ENCODE results near the gene DDX19B. TPM values are rescaled to one million over a fixed set of nuclear protein-coding genes. Genes with fewer than 3 reads are reported as not detected.
A peak's percentile ranks its signal among the peaks of the same experiment; 100 is the strongest.

Gene DDX19B
- total RNA-seq, 6 donors from 2014 or later, result 24.0 to 47.0 (median 27.6) TPM

- H3K27ac ChIP-seq, result peak overlapping the region in 1 of 4 donors; percentile 89
- WGBS, 2 donors, result 88 to 90% methylated on average over 19 to 21 of the region's 21 CpGs
- no peak for ATAC-seq (ENCODE audit: low FRiP score in 2 of 2)
- H3K4me1 ChIP-seq, result peaks cover 15 to 24% (median 17%) of the 10 kb centered on the region in 4 donors
- no peak for DNase-seq
- H3K36me3 ChIP-seq, result peaks cover 14 to 56% (median 50%) of the 10 kb centered on the region in 4 donors
- no peaks in the 10 kb centered on the region for H3K27me3 ChIP-seq
- H3K9me3 ChIP-seq, result no peaks in the 10 kb centered on the region
- peak overlapping the region in 1 of 4 donors; percentile 95 for H3K4me3 ChIP-seq
- TF ChIP-seq POLR2A (IDR thresholded peaks at IDR 0.05), result no peak
- TF ChIP-seq, protein P1, sequence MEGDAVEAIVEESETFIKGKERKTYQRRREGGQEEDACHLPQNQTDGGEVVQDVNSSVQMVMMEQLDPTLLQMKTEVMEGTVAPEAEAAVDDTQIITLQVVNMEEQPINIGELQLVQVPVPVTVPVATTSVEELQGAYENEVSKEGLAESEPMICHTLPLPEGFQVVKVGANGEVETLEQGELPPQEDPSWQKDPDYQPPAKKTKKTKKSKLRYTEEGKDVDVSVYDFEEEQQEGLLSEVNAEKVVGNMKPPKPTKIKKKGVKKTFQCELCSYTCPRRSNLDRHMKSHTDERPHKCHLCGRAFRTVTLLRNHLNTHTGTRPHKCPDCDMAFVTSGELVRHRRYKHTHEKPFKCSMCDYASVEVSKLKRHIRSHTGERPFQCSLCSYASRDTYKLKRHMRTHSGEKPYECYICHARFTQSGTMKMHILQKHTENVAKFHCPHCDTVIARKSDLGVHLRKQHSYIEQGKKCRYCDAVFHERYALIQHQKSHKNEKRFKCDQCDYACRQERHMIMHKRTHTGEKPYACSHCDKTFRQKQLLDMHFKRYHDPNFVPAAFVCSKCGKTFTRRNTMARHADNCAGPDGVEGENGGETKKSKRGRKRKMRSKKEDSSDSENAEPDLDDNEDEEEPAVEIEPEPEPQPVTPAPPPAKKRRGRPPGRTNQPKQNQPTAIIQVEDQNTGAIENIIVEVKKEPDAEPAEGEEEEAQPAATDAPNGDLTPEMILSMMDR (IDR thresholded peaks at IDR 0.05), result peak in 1 of 6 experiments; percentile 14
Measured at GRCh38 chr16:70252355-70252988, 46.5 kb upstream of the DDX19B start.

DNA sequence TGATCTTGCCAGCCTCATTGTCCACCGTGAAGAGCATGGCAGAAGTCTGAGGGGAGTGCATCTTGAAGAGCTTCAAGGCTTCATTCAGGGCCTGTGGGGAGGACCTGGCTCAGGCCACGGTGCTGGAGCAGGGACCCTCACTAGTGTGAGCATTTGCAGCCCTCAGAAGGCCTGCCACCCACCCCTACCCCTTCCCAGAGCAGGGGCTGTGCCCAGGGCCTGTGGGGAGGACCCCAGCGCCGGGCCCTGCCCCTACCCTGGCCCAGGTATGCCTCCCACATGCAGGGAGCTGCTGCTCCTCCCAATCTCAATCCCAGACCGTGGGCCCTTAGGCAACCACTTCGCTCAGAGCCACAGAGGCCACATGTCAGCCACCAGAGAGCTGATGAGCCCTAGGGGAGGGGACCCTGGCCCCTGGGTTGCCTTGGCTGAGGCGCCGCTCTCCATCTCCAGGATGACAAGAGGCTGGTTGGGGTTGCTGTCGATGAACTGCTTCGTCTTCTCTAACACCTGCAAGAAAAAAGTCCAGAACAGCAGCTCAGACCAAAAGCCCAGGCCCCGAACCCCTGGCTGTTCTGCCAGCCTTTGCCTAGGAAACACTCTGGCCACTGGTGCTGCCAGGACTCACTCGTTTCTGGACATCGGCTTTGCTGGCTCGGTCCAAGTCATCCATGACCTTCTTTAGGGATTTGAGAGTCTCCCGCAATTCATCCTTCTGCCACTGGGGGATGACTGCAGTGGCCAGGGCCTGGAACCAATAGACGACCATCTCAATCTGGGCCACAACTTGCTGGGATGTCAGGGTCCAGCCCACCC is 45.5 kb upstream of the DDX19B start:
- whole genome bisulfite sequencing, 2 donors, result 86 to 93% methylated on average over 9 to 14 of the region's 16 CpGs
- no peak overlapping the region for H3K4me3 ChIP-seq
- H3K9me3 ChIP-seq, result no peaks in the 10 kb centered on the region
- no peaks in the 10 kb centered on the region for H3K27me3 ChIP-seq
- peaks cover 15 to 24% (median 17%) of the 10 kb centered on the region in 4 donors for H3K4me1 ChIP-seq
- TF ChIP-seq, protein P1 (IDR thresholded peaks at IDR 0.05), result peak; percentile 23 to 52 (median 42)
- TF ChIP-seq POLR2AphosphoS5 (IDR thresholded peaks at IDR 0.05), result no peak
- DNase-seq (no peak), ATAC-seq (ENCODE audit: low FRiP score in 2 of 2) (no peak)
- no peak overlapping the region for H3K27ac ChIP-seq
- peaks cover 22 to 67% (median 60%) of the 10 kb centered on the region in 4 donors for H3K36me3 ChIP-seq

- Histone ChIP-seq H3K27me3 (no peaks in the 10 kb centered on the region), H3K4me3 (no peak overlapping the region), H3K27ac (no peak overlapping the region), H3K4me1 (peaks cover 10 to 19% (median 15%) of the 10 kb centered on the region in 4 donors), H3K36me3 (peaks cover 29 to 75% (median 68%) of the 10 kb centered on the region in 4 donors), H3K9me3 (no peaks in the 10 kb centered on the region)
- ATAC-seq (ENCODE audit: low FRiP score in 2 of 2) (no peak), DNase-seq (no peak)
- TF ChIP-seq EP300 (IDR thresholded peaks at IDR 0.05) (no peak), POLR2AphosphoS5 (IDR thresholded peaks at IDR 0.05) (no peak), POLR2A (IDR thresholded peaks at IDR 0.05) (no peak)
- TF ChIP-seq, protein P1 (IDR thresholded peaks at IDR 0.05), result peak in 1 of 6 experiments; percentile 22
- WGBS, 2 donors, result 88 to 95% methylated on average over 7 to 8 of the region's 9 CpGs
Measured at GRCh38 chr16:70254180-70254964, 44.6 kb upstream of the DDX19B start.

DNA sequence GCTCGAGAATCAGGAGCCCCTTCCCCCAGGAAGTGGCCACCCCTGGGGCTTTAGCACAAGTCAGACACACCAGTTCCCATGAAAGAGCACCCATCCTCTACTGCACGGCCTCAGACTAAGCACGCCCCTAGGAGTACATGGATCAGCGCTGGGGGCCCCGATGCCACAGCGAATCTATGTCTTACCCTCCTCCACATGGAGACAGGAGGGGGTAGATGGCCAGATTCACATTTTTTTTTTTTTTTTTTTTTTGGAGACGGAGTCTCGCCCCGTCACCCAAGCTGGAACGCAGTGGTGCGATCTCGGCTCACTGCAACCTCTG is 44.1 kb upstream of the DDX19B start:
- H3K4me3 ChIP-seq, result no peak overlapping the region
- 97 to 98% methylated on average over 11 to 12 of the region's 12 CpGs for WGBS, 2 donors
- peaks cover 4 to 13% (median 10%) of the 10 kb centered on the region in 4 donors for H3K4me1 ChIP-seq
- H3K9me3 ChIP-seq, result no peaks in the 10 kb centered on the region
- no peak overlapping the region for H3K27ac ChIP-seq
- no peaks in the 10 kb centered on the region for H3K27me3 ChIP-seq
- peaks cover 29 to 78% (median 73%) of the 10 kb centered on the region in 4 donors for H3K36me3 ChIP-seq
- TF ChIP-seq POLR2A (IDR thresholded peaks at IDR 0.05) (no peak), POLR2AphosphoS5 (IDR thresholded peaks at IDR 0.05) (no peak), EP300 (IDR thresholded peaks at IDR 0.05) (no peak)
- TF ChIP-seq, protein P1 (IDR thresholded peaks at IDR 0.05), result no peak
- DNase-seq (no peak), ATAC-seq (ENCODE audit: low FRiP score in 2 of 2) (no peak)
